Esophagus mucosa (tissue), 1 donor: ENCODE results near the gene SYNE1. TPM values are rescaled to one million over a fixed set of nuclear protein-coding genes. Genes with fewer than 3 reads are reported as not detected.

Source experiments
- ATAC-seq: fragments of 200-7000 bp; cut with Tn5 transposase; one replicate; pipeline ENCODE4 v1.9.1; 2020
- total RNA-seq: library from RNA; stranded (reverse); gene quantifications from one replicate; pipeline ENCODE4 v1.2.4, GENCODE V29; 2023
- donor health status: DM: yes; HTN: yes; CAD: no.

SYNE1 gene
- total RNA-seq, 1 donor from 2014 or later = 4.0 TPM

DNA sequence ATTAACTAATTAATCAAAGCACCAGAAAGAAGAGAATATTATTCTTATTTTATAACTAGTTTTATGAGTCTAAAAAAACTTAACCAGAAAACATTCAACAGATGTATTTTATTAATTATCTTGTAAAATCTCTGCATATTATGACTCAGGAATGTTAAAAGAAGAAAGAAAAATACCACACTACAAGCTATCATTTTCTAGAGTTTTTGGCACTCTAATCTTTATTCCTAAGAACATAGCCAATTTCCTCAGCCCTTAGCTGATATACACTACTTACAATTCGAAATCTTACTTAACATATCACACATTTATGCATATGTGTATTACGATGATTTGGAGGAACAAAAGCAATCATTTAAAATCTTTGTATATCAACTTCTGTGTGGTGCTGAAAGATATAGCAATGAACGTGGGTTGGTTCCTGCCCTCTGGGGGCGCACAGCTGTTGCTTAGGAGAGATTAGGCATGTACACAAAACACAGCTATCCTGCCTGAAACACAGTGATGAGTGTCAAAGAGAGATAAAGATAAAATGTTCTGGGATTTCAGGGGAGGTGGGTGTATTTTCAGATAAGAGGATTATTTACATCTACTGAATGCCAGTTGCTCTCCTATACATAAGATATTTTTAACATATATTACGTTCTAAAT, 404.5 kb downstream of the SYNE1 start:
- no peak for ATAC-seq

GRCh38 chr6:152229330-152229729, 407.8 kb downstream of the SYNE1 start:
- ATAC-seq = no peak

DNA sequence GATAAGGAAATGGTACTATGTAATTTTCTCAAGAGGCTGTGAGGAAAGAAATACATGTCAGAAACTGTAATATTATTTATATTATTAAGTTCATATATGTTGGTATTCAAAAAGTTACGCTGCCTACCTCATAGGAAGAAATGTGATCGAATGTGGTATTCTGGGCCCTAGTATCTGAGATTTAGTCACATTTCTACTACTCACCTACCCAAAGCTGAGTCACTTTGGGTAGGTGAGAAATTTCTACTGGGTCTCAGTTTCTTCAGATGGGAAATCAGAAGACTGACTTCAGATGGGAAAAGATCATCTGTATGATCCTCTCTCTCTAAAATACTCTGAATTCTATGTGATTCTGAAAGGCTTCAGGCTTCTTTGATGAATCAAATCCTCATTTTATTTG, 411.0 kb downstream of the SYNE1 start:
- ATAC-seq = no peak

DNA sequence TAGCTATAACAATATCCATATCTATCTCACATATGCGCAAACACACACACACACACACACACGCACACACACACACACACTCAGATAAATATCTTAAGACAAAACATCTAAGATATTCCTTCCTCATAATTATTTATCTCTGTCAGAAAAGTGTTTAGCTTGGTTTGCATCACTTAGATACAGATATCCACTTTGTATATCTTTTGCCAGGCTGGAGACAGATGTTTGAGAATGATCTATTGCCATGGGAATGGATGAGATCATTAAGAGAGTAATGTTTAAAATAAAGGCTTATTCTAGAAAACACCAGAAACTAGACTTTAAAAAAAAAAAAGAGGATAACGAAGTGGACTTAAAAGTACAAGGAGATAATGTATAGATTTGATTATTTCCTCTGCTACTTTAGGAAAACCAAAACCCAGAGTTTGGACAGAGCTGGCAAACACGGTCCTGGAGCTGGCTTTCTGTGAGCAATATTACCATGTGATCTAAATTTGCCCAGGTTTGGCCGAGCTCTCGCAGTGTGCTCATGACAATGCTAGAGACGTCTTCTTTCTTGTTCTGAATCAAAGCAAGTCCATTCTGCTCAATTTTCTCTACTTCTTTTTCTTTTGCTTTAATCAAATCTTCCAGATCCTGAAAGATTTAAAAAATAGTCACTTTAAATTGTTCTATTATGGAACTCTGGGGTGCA, 411.8 kb downstream of the SYNE1 start:
- ATAC-seq = no peak

- ATAC-seq = no peak
These were observed 413.5 kb downstream of the SYNE1 start for GRCh38 chr6:152223636-152224035.

- ATAC-seq = no peak
These were observed 415.1 kb downstream of the SYNE1 start for GRCh38 chr6:152221806-152222628.

- no peak for ATAC-seq
These were observed 416.4 kb downstream of the SYNE1 start for GRCh38 chr6:152220786-152221185.

DNA sequence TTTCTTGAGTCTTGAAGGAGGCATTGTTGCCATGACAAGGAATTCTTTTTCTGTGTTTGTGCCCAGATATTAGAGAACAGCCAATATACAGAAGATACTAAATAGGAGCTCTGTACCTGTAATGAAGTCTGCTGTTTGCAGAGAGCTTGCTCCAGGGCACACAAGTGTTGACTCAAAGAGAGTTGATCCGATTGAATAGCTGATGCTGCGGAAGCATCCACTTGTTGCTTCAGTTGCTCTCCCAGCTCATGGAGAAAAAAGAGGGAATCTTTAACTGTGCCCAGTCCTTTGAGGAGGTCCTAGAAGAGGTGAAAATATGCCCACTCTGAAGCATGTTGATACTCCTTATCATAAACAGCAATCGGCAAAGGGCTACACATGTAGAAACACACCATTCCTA, 418.3 kb downstream of the SYNE1 start:
- no peak for ATAC-seq

DNA sequence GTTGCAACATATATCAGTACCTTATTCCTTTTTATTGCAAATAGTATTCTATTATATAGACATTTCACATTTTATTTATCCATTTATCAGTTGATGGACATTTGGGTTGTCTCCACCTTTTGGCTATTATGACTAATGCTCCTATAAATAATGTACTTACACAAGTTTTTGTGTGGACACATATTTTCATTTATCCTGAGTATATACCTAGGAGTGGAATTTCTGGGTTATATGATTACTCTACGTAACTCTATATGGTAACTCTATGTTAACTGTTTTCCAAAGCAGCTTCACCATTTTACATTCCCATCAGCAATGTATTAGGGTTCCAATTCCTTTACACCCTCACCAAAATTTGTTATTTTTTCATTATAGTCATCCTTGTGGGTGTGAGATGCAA, 424.7 kb downstream of the SYNE1 start:
- ATAC-seq = no peak

GRCh38 chr6:152209211-152209610, 428.0 kb downstream of the SYNE1 start:
- no peak for ATAC-seq

- ATAC-seq = no peak
These were observed 429.0 kb downstream of the SYNE1 start for GRCh38 chr6:152207915-152208714.

DNA sequence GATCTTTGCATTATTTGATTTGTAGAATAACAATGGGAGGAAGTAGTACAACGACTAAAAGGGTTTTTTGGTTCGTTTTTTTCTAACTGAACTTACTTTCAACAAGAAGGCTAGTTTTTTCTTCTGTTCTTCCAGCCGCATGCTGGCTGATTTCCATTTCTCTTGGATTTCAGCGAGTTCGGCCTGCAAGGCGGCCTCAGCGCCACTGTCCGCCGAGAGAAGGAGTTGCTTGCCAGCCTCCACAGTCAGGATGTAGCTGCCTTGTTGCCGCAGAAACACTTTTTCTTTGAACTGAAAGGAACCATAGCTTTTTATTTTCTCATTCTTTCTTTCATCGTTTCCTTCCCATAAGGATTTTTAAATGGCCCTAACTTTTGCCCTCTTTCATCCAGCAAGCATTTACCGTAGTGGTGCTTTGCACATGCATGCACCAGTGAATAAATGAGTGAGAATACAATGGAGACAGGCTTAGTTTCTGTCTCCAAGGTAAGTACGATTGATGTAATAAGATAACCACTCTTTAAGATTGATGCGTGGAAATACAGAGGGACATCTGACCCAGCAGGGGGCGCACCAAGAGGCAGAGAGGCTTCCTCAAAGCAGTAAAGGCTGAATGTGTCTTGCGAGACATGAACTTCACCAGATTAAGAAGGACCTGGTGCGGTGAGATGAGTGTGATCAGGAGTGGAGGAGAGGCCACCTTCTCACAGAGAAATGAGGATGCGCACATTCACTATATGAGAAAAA, 430.9 kb downstream of the SYNE1 start:
- ATAC-seq = no peak

DNA sequence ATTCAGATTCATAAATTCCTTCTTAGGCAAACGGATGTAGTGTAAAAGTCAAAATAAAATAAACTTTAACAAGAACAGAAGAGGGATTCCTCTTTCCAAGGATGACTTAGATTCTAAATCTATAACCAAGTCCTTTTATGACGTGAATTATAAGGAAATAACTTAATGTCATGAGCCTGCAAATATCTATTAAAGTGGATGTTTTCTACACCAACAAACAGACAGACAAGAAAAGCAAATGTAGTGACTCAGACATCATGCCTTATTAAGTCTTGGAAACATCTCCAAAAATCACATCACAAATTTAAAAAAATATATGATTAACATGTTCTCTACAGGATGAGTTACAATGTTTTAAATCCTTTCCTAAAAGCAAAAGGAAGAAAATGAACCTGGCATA, 432.6 kb downstream of the SYNE1 start:
- no peak for ATAC-seq

DNA sequence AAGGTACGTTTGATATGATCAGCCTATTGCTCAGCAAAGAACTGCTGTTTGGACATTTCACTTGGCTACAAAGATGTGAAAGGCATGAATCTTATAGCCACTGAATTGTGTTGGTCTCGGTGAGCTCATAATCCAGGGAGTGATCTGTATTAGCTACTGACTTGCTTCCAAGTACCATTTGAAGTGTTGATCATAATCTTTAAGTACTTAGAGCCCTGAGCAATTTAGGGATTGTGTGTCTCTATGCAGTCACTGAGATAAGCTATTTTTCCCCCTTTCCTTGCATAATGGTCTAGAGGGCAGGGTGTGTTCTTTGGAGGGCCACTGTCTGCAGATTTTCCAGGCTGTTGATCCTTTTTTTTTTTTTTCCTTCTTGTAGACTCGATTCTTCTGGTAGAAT, 436.0 kb downstream of the SYNE1 start:
- ATAC-seq = no peak

DNA sequence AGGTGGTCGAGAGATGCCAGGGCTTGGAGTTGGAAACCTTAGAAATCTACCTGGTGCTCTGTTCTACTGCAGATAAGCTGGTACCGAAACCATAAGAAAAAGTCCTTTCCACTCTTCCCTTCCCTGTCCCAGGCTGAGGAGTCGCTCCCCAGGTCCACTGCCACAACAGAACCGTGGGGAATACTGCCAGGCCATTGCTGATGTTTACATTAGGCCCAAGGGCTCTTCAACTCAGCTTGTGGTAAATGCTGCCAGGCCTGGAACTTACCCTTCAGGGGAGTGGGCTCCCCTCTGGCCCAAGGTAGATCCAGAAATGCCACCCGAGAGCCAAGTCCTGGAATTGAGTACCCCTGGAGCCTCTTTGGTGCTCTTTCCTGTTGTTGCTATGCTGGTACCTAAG, 441.3 kb downstream of the SYNE1 start:
- no peak for ATAC-seq

DNA sequence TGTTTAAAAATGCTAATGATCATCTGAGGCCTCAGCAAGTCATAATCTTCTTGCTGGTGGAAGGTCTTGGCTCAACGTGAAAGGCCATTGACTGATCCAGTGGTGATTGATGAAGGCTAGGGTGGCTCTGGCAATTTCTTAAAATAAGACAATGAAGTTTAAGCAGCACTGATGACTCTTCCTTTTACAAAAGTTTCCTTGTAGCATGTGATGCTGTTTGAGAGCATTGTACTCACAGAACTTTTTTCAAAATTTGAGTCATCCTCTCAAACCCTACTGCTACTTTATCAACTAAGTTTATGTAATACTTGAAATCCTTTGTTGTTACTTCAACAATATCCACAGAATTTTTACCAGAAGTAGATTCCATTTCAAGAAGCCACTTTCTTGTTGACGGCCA, 447.4 kb downstream of the SYNE1 start:
- ATAC-seq = no peak

- no peak for ATAC-seq
These were observed 449.2 kb downstream of the SYNE1 start for GRCh38 chr6:152188011-152188410.

- ATAC-seq = no peak
These were observed 450.3 kb downstream of the SYNE1 start for GRCh38 chr6:152186840-152187239.

- ATAC-seq = no peak
These were observed 452.1 kb downstream of the SYNE1 start for GRCh38 chr6:152184917-152185574.

DNA sequence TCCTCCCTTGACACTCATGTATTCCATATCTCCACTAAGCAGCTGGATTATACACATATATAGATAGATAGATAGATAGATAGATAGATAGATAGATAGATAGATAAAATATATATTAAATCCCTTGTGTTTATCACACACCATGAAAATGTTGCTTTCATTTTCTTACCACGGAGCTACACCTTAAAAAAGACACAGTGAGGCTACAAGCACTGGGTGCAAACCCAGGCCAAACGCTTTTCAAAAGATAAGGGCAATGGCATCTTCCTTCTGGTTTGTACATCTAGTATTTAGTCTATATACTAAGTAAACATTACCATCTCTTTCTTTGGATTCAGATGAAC, 452.6 kb downstream of the SYNE1 start:
- no peak for ATAC-seq

DNA sequence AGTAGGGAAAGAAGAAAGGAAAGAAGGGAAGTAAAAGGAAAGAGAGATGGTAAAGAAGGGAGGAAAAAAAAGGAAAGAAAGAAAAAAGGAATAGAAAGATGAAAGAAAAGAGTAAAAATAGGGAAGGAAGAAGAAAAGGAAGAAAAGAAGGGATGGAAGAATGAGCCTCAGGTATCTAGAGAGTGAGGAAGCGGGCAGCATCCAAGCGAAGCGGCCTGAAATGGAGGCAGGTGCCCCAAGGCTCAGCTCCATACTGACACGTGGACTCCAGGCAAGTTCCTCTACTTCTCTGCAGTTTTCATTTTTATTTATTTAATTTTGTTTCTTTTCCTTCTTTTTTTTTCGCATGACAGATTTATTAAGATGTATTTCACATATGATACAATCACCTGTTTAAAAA, 456.6 kb downstream of the SYNE1 start:
- ATAC-seq = no peak

- ATAC-seq = no peak
These were observed 460.9 kb downstream of the SYNE1 start for GRCh38 chr6:152176268-152176667.
